H9 (cell line): ENCODE measurements around the gene PPTC7. TPM values are rescaled to one million over a fixed set of nuclear protein-coding genes. Genes with fewer than 3 reads are reported as not detected.

Source experiments
- DNase-seq: peaks from one replicate; pipeline ENCODE4 v3.0.0-alpha.2; 2017
- H2AFZ ChIP-seq: one replicate; pipeline ENCODE4 v1.6.1; 2013; ENCODE audit warnings: mild to moderate bottlenecking, low read length, control low read depth, moderate library complexity
- H2AK5ac ChIP-seq: 2 replicates; pipeline ENCODE4 v1.6.1; 2013; ENCODE audit warnings: low read length, control low read depth, mixed read lengths; ENCODE audit not compliant: insufficient read length
- H2BK120ac ChIP-seq: one replicate; pipeline ENCODE4 v1.6.1; 2013; ENCODE audit warnings: low read depth, mild to moderate bottlenecking, low read length, control low read depth, inconsistent platforms; ENCODE audit not compliant: poor library complexity, severe bottlenecking
- H2BK12ac ChIP-seq: 2 replicates; pipeline ENCODE4 v1.6.1; 2013; ENCODE audit warnings: low read length, control low read depth, mixed read lengths, low read depth; ENCODE audit not compliant: insufficient read length
- H2BK15ac ChIP-seq: 2 replicates; pipeline ENCODE4 v1.6.1; 2013; ENCODE audit warnings: low read depth, low read length, control low read depth
- H2BK20ac ChIP-seq: one replicate; pipeline ENCODE4 v1.6.1; 2013; ENCODE audit warnings: low read depth, mild to moderate bottlenecking, low read length, control low read depth, inconsistent platforms; ENCODE audit not compliant: poor library complexity, severe bottlenecking
- H2BK5ac ChIP-seq: 2 replicates; pipeline ENCODE4 v1.6.1; 2013; ENCODE audit warnings: low read length, control low read depth, mixed read lengths; ENCODE audit not compliant: insufficient read length
- H3K14ac ChIP-seq: 2 replicates; pipeline ENCODE4 v1.6.1; 2013; ENCODE audit warnings: low read length, control low read depth; ENCODE audit not compliant: insufficient read depth
- H3K18ac ChIP-seq: 2 replicates; pipeline ENCODE4 v1.6.1; 2013; ENCODE audit warnings: low read depth, mild to moderate bottlenecking, mixed read lengths, low read length, control low read depth; ENCODE audit not compliant: insufficient read length
- H3K23ac ChIP-seq: 2 replicates; pipeline ENCODE4 v1.6.1; 2013; ENCODE audit warnings: low read length, control low read depth, mixed read lengths, low read depth; ENCODE audit not compliant: insufficient read length
- H3K23me2 ChIP-seq: 2 replicates; pipeline ENCODE4 v1.6.1; 2013; ENCODE audit warnings: low read depth, mild to moderate bottlenecking, mixed read lengths, low read length, control low read depth; ENCODE audit not compliant: insufficient read length, poor library complexity, severe bottlenecking
- H3K27ac ChIP-seq: 2 replicates; pipeline ENCODE4 v1.5.1; 2013; ENCODE audit warnings: low read length, control low read depth, mixed read lengths, low read depth; ENCODE audit not compliant: insufficient read length
- H3K27me3 ChIP-seq: 2 replicates; pipeline ENCODE4 v1.6.1; 2013; ENCODE audit warnings: low read length, control low read depth, inconsistent platforms; ENCODE audit not compliant: insufficient read depth
- H3K4ac ChIP-seq: 2 replicates; pipeline ENCODE4 v1.6.1; 2013; ENCODE audit warnings: low read depth, mild to moderate bottlenecking, control low read depth, inconsistent platforms, low read length, moderate library complexity
- H3K4me1 ChIP-seq: 2 replicates; pipeline ENCODE4 v1.6.1; 2013; ENCODE audit warnings: low read length, control low read depth, inconsistent platforms; ENCODE audit not compliant: insufficient read depth
- H3K4me2 ChIP-seq: 2 replicates; pipeline ENCODE4 v1.6.1; 2013; ENCODE audit warnings: low read length, control low read depth, mixed read lengths; ENCODE audit not compliant: insufficient read length, insufficient read depth
- H3K56ac ChIP-seq: 2 replicates; pipeline ENCODE4 v1.6.1; 2013; ENCODE audit warnings: low read depth, mild to moderate bottlenecking, mixed read lengths, low read length, control low read depth; ENCODE audit not compliant: insufficient read length
- H3K79me1 ChIP-seq: 2 replicates; pipeline ENCODE4 v1.6.1; 2013; ENCODE audit warnings: low read depth, mild to moderate bottlenecking, moderate library complexity, low read length, control low read depth, inconsistent platforms; ENCODE audit not compliant: insufficient read depth, poor library complexity, severe bottlenecking
- H3K79me2 ChIP-seq: 2 replicates; pipeline ENCODE4 v1.6.1; 2013; ENCODE audit warnings: low read length, control low read depth, inconsistent platforms; ENCODE audit not compliant: insufficient read depth
- H3K9ac ChIP-seq: 2 replicates; pipeline ENCODE4 v1.6.1; 2013; ENCODE audit warnings: low read length, control low read depth, mixed read lengths; ENCODE audit not compliant: insufficient read length; ENCODE audit errors: extremely low read depth
- H3K9me3 ChIP-seq: one replicate; pipeline ENCODE4 v1.6.1; 2013; ENCODE audit warnings: low read depth, low read length, inconsistent platforms; ENCODE audit not compliant: control insufficient read depth
- H3T11ph ChIP-seq: one replicate; pipeline ENCODE4 v1.6.1; 2013; ENCODE audit warnings: mild to moderate bottlenecking, low read length, control low read depth, inconsistent platforms
- H4K20me1 ChIP-seq: one replicate; pipeline ENCODE4 v1.6.1; 2013; ENCODE audit not compliant: control insufficient read depth, insufficient read length, insufficient read depth
- H4K5ac ChIP-seq: 2 replicates; pipeline ENCODE4 v1.6.1; 2013; ENCODE audit warnings: low read depth, mild to moderate bottlenecking, mixed read lengths, low read length, control low read depth; ENCODE audit not compliant: insufficient read length
- H4K8ac ChIP-seq: replicated peaks from 2 replicates; pipeline ENCODE4 v1.6.1; 2013; ENCODE audit warnings: low read length, control low read depth, mixed read lengths, low read depth; ENCODE audit not compliant: insufficient read length
- H4K91ac ChIP-seq: 2 replicates; pipeline ENCODE4 v1.6.1; 2013; ENCODE audit warnings: low read depth, mild to moderate bottlenecking, moderate library complexity, mixed read lengths, low read length, control low read depth; ENCODE audit not compliant: insufficient read length
- H3K27ac Mint-ChIP-seq, 3 experiments: 2 replicates in 2 of 3; 3 replicates in 1 of 3; pipeline ENCODE4 v1.8.0; 2020 to 2021; ENCODE audit warnings: mixed read lengths in 3 of 3, mild to moderate bottlenecking in 1 of 3, moderate library complexity in 1 of 3
- H3K27me3 Mint-ChIP-seq: 2 replicates; pipeline ENCODE4 v1.8.0; 2021; ENCODE audit warnings: low read depth, mild to moderate bottlenecking, moderate library complexity, mixed read lengths
- H3K36me3 Mint-ChIP-seq, 3 experiments: 2 replicates in 2 of 3; 3 replicates in 1 of 3; pipeline ENCODE4 v1.8.0; 2020 to 2021; ENCODE audit warnings: low read depth in 3 of 3, mixed read lengths in 3 of 3; ENCODE audit not compliant: insufficient read depth in 1 of 3
- H3K4me1 Mint-ChIP-seq, 2 experiments: 2 replicates each; pipeline ENCODE4 v1.8.0; 2020; ENCODE audit warnings: mixed read lengths in 2 of 2
- H3K4me3 Mint-ChIP-seq, 2 experiments: 2 replicates in 1 of 2; 3 replicates in 1 of 2; pipeline ENCODE4 v1.8.0; 2020 to 2021; ENCODE audit warnings: mild to moderate bottlenecking in 2 of 2, mixed read lengths in 2 of 2, moderate library complexity in 1 of 2
- H3K9me3 Mint-ChIP-seq, 2 experiments: 2 replicates in 1 of 2; 3 replicates in 1 of 2; pipeline ENCODE4 v1.8.0; 2020; ENCODE audit warnings: mild to moderate bottlenecking in 2 of 2, mixed read lengths in 2 of 2, moderate library complexity in 1 of 2
- CTCF ChIP-seq: fragments of 200-600 bp; sonication (generic); conservative IDR thresholded peaks from 3 replicates; pipeline ENCODE4 v1.8.0; 2021; ENCODE audit warnings: antibody characterized with exemption, mild to moderate bottlenecking
- WGBS: extraction: QIAGEN DNeasy Blood & Tissue Kit; methylation state at CpG from one replicate; pipeline ENCODE4 v1.1.7; 2013; ENCODE audit warnings: missing lambda C conversion rate, low lambda C conversion rate, mixed read lengths; ENCODE audit not compliant: insufficient read length; ENCODE audit errors: extremely low coverage; 5-methylcytosine and 5-hydroxymethylcytosine counted together
- total RNA-seq: library from RNA; stranded (reverse); gene quantifications from 2 replicates; pipeline ENCODE4 v1.2.1, GENCODE V29; 2021

The PPTC7 gene
- total RNA-seq, 1 experiment from 2014 or later: 15.8 TPM

GRCh38 chr12:110532644-110533043, 50.5 kb downstream of the PPTC7 start:
- H2BK120ac ChIP-seq: no peak overlapping the region
- H3K79me2 ChIP-seq: no peaks in the 10 kb centered on the region
- Mint-ChIP-seq H3K27ac (no peak overlapping the region), H3K36me3 (peaks cover 1 to 23% (median 7%) of the 10 kb centered on the region in 3 experiments; a peak in 5 of 7 replicates), H3K27me3 (no peaks in the 10 kb centered on the region), H3K4me1 (peaks cover 12 to 13% of the 10 kb centered on the region in 2 experiments), H3K4me3 (no peak overlapping the region), H3K9me3 (no peaks in the 10 kb centered on the region)
- H3K27me3 ChIP-seq: no peaks in the 10 kb centered on the region
- H4K91ac ChIP-seq: no peak overlapping the region
- H3K9me3 ChIP-seq: no peaks in the 10 kb centered on the region
- no peak overlapping the region for H3T11ph ChIP-seq
- no peak overlapping the region for H2AFZ ChIP-seq
- H3K23ac ChIP-seq: no peak overlapping the region
- no peaks in the 10 kb centered on the region for H3K79me1 ChIP-seq
- H4K8ac ChIP-seq: no peak overlapping the region
- H3K4me2 ChIP-seq: no peak overlapping the region
- H2BK5ac ChIP-seq: no peak overlapping the region
- no CpG with 5 or more reads among the region's 3 CpGs for WGBS
- no peak overlapping the region for H3K18ac ChIP-seq
- H2BK12ac ChIP-seq: no peak overlapping the region
- H4K5ac ChIP-seq: no peak overlapping the region
- no peak overlapping the region for H3K27ac ChIP-seq
- no peaks in the 10 kb centered on the region for H4K20me1 ChIP-seq
- DNase-seq: no peak
- H3K23me2 ChIP-seq: no peaks in the 10 kb centered on the region
- no peak overlapping the region for H2BK15ac ChIP-seq
- H3K56ac ChIP-seq: no peak overlapping the region
- H2BK20ac ChIP-seq: no peak overlapping the region
- no peak overlapping the region for H2AK5ac ChIP-seq
- H3K4ac ChIP-seq: no peak overlapping the region
- no peaks in the 10 kb centered on the region; the same call in 1 of the 2 replicates for H3K4me1 ChIP-seq
- no peak for TF ChIP-seq CTCF
- no peak overlapping the region for H3K9ac ChIP-seq
- H3K14ac ChIP-seq: no peak overlapping the region
